Sigmoid colon (tissue), 7 donors: Measurements from ENCODE around the gene COPS2. TPM values are rescaled to one million over a fixed set of nuclear protein-coding genes. Genes with fewer than 3 reads are reported as not detected.
"Not testable (repeated sequence)": the region's sequence is repeated elsewhere in the genome, so short reads cannot be mapped to it uniquely, and the experiment has no call there.

Experiments used
- DNase-seq: peaks from one replicate; pipeline ENCODE4 v3.0.0-alpha.2; 2019
- H3K27ac ChIP-seq, 4 donors: fragments of 200-600 bp; sonication (generic); one replicate each; pipeline ENCODE4 v1.5.1; 2016 to 2019; ENCODE audit warnings: mild to moderate bottlenecking in 1 of 4
- H3K27me3 ChIP-seq, 3 donors: fragments of 200-600 bp; sonication (generic); one replicate each; pipeline ENCODE4 v1.5.1; 2019; ENCODE audit warnings: mild to moderate bottlenecking in 1 of 3
- H3K36me3 ChIP-seq, 4 donors: fragments of 200-600 bp; sonication (generic); one replicate each; pipeline ENCODE4 v1.5.1; 2016 to 2019
- H3K4me1 ChIP-seq, 4 donors: fragments of 200-600 bp; sonication (generic); one replicate each; pipeline ENCODE4 v1.5.1; 2017 to 2019
- H3K4me3 ChIP-seq, 4 donors: fragments of 200-600 bp; sonication (generic); one replicate each; pipeline ENCODE4 v1.5.1; 2017 to 2019; ENCODE audit warnings: mild to moderate bottlenecking in 2 of 4, moderate library complexity in 1 of 4
- H3K9me3 ChIP-seq, 4 donors: fragments of 200-600 bp in 3 of 4; sonication (generic) in 3 of 4; one replicate each; pipeline versions ENCODE4 v1.5.1 to v1.6.1; 2013 to 2019
- CTCF ChIP-seq, 4 experiments: fragments of 450-650 bp in 3 of 4; fragments of 200-600 bp in 1 of 4; IDR thresholded peaks; one replicate each; pipeline ENCODE4 v1.5.1; 2016 to 2019; ENCODE audit warnings: antibody characterized with exemption in 4 of 4, mild to moderate bottlenecking in 3 of 4, moderate library complexity in 2 of 4
- EP300 ChIP-seq, 4 donors: sonication (generic); formaldehyde crosslinking; IDR thresholded peaks; one replicate each; pipeline ENCODE4 v1.6.1; 2017; ENCODE audit warnings: antibody characterized with exemption in 4 of 4
- POLR2A ChIP-seq, 2 donors: fragments of 450-650 bp; IDR thresholded peaks; one replicate each; pipeline ENCODE4 v1.6.1; 2016; ENCODE audit warnings: antibody characterized with exemption in 2 of 2, mild to moderate bottlenecking in 2 of 2, moderate library complexity in 2 of 2
- POLR2AphosphoS5 ChIP-seq, 4 donors: sonication (generic); formaldehyde crosslinking; IDR thresholded peaks; one replicate each; pipeline ENCODE4 v1.6.1; 2017; ENCODE audit warnings: antibody characterized with exemption in 4 of 4
- WGBS, 2 donors: extraction: QIAGEN DNeasy Blood & Tissue Kit; methylation state at CpG; one replicate each; pipeline ENCODE4 v1.1.7; 2013; 5-methylcytosine and 5-hydroxymethylcytosine counted together
- intact Hi-C: fragments of 100-400 bp; cut with DNase I; formaldehyde crosslinking; loops from one replicate; pipeline ENCODE4 v1.15.1; 2023
- polyA plus RNA-seq, 3 donors: library from polyadenylated mRNA; stranded (reverse); fragments of 200-250 nt; gene quantifications; one replicate each; pipeline ENCODE4 v1.2.3, GENCODE V29; 2013
- small RNA-seq, 3 donors: library from RNA; depleted of rRNA; stranded (forward); fragments of <200 nt; gene quantifications; one replicate each; pipeline ENCODE3, GENCODE V24; 2016
- total RNA-seq, 4 donors: library from RNA; depleted of rRNA; stranded (reverse); fragments of >200 nt; gene quantifications; one replicate each; pipeline ENCODE4 v1.1.0, GENCODE V29; 2016
- donor health status: healthy with polysubstance abuse.
- donor health status: Bipolar disorder and iron deficiency.
- donor health status: healthy.

The COPS2 gene
- total and polyA plus RNA-seq, 7 donors = 35.7 to 142 (median 88.9) TPM

DNA sequence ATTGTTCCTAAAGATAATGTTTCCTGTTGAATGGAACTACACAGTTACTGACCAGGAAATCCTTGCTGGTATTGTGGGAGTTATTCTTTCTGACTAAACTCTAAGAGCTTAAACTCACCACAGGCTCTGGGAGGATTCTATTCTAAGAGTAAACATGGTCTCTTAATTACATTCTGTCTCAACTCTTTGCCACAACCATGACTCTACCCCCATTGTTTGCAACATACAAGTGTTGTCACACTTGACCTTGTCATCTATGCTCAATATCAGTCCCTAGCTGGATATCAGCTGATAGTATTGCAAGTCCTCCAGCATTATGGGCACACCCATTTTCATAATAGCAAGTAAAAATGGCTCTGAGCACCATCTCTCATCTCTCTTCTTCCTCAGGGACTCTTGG, 79.5 kb downstream of the COPS2 start:
- Histone ChIP-seq H3K9me3 (no peaks in the 10 kb centered on the region), H3K27me3 (no peaks in the 10 kb centered on the region), H3K4me1 (no peaks in the 10 kb centered on the region), H3K27ac (no peak overlapping the region), H3K4me3 (no peak overlapping the region), H3K36me3 (no peaks in the 10 kb centered on the region)
- no peak for TF ChIP-seq CTCF (IDR thresholded peaks at IDR 0.05)
- no peak for TF ChIP-seq POLR2AphosphoS5 (IDR thresholded peaks at IDR 0.05)
- TF ChIP-seq POLR2A (IDR thresholded peaks at IDR 0.05) = no peak
- TF ChIP-seq EP300 (IDR thresholded peaks at IDR 0.05) = no peak
- intact Hi-C loops = no loop called here
- no peak for DNase-seq

DNA sequence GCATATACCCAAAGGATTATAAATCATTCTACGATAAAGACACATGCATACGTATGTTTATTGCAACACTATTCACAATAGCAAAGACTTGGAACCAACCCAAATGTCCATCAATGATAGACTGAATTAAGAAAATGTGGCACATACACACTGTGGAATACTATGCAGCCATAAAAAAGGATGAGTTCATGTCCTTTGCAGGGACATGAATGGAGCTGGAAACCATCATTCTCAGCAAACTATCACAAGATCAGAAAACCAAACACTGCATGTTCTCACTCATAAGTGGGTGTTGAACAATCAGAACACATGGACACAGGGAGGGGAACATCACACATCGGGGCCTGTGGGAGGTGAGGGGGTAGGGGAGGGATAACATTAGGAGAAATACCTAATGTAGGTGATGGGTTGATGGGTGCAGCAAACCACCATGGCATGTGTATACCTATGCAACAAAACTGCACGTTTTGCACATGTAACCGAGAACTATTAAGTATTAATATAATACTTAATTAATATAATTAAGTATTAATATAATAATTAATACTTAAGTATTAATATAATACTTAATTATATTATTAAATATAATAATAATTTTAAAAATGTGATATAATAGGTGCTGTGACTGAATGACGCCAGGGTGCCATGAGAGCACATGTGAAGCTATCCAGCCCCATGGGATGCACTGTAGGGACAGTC, 80.7 kb downstream of the COPS2 start:
- H3K27me3 ChIP-seq, intact Hi-C loops, H3K4me1 ChIP-seq, H3K4me3 ChIP-seq, H3K36me3 ChIP-seq, H3K9me3 ChIP-seq, DNase-seq, H3K27ac ChIP-seq: not testable (repeated sequence)
- WGBS, 2 donors = 80 to 88% methylated on average over 6 of the region's 6 CpGs

Small RNA genes within 50 kb of the gene (small RNA-seq; reads per million reads assigned to genes)
- 0 reads per million in 3 donors for gene MIR4716
- 0 reads per million in 3 donors for gene RF00019
- gene RN7SL307P = 0 reads per million in 3 donors

Other genes with a start within 250 kb of the COPS2 start
- gene SHC4, start 191.7 kb downstream of the COPS2 start, total RNA-seq = 1 to 10 TPM; 2.1 to 4.6 (median 2.6) TPM
- gene SHC4, start 191.7 kb downstream of the COPS2 start, polyA plus RNA-seq = under 1 TPM in 2 of 3 donors, not detected in 1; under 0.01 to 0.64 TPM
- gene SECISBP2L, start 109.2 kb downstream of the COPS2 start, total RNA-seq = 10 to 100 TPM; 34.1 to 47.6 (median 41.2) TPM
- 10 to 100 TPM in 1 of 3 donors, 1 to 10 TPM in 2; 7.2 to 11.8 (median 9.5) TPM for gene SECISBP2L, start 109.2 kb downstream of the COPS2 start, polyA plus RNA-seq
- 10 to 100 TPM; 23.3 to 61.1 (median 39.4) TPM for gene GALK2, start 14.6 kb upstream of the COPS2 start, total RNA-seq
- 10 to 100 TPM; 21.6 to 45.5 (median 23.9) TPM for gene GALK2, start 14.6 kb upstream of the COPS2 start, polyA plus RNA-seq